Measurements from ENCODE around the gene EAPP.

Gene EAPP, protein sequence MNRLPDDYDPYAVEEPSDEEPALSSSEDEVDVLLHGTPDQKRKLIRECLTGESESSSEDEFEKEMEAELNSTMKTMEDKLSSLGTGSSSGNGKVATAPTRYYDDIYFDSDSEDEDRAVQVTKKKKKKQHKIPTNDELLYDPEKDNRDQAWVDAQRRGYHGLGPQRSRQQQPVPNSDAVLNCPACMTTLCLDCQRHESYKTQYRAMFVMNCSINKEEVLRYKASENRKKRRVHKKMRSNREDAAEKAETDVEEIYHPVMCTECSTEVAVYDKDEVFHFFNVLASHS

DNA sequence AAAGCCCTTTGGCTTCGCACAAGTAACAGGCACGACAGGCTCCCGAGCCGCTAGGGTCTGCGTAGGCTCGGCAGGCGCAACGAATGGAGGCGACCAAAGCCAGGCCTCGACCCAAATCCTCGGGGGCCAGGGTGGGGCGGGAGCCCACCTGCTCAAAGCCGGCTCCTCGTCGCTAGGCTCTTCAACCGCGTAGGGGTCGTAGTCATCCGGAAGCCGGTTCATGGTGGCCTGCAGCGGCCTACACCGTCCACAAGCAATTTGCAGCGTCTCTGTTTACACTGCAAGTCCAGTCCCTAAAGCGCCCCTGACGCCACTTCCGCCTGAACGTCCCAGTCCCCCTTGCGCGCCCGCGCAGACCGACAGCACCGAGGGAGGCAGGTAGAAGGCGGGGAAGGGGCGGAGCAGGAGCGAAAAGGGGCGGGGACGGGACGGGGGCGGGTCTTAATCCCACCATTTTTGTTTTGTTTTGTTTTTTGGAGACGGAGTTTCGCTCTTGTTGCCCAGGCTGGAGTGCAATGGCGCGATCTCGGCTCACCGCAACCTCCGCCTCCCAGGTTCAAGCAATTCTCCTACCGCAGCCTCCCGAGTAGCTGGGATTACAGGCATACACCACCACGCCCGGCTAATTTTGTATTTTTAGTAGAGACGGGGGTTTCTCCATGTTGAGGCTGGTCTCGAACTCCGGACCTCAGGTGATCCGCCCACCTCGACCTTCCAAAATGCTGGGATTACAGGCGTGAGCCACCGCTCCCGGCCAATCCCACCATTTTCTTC, at the start of gene EAPP:
TSS of gene EAPP (minus strand) at position 295 of the 774 bp plus-strand sequence. CDS start at position 222, 73 bp downstream.
- Mint-ChIP-seq H3K9me3 (no peaks in the 10 kb centered on the region), H3K4me1 (peaks cover 26% of the 10 kb centered on the region), H3K4me3 (peak within 1 kb of the TSS; percentile 99), H3K27ac (peak within 1 kb of the TSS; percentile 99), H3K27me3 (ENCODE audit: low read depth, poor library complexity) (no peaks in the 10 kb centered on the region), H3K36me3 (ENCODE audit: low read depth) (peaks cover 10% of the 10 kb centered on the region)
- TF ChIP-seq, protein P1, sequence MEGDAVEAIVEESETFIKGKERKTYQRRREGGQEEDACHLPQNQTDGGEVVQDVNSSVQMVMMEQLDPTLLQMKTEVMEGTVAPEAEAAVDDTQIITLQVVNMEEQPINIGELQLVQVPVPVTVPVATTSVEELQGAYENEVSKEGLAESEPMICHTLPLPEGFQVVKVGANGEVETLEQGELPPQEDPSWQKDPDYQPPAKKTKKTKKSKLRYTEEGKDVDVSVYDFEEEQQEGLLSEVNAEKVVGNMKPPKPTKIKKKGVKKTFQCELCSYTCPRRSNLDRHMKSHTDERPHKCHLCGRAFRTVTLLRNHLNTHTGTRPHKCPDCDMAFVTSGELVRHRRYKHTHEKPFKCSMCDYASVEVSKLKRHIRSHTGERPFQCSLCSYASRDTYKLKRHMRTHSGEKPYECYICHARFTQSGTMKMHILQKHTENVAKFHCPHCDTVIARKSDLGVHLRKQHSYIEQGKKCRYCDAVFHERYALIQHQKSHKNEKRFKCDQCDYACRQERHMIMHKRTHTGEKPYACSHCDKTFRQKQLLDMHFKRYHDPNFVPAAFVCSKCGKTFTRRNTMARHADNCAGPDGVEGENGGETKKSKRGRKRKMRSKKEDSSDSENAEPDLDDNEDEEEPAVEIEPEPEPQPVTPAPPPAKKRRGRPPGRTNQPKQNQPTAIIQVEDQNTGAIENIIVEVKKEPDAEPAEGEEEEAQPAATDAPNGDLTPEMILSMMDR (IDR thresholded peaks at IDR 0.05), result no peak
- peak; percentile 94 for DNase-seq

DNA sequence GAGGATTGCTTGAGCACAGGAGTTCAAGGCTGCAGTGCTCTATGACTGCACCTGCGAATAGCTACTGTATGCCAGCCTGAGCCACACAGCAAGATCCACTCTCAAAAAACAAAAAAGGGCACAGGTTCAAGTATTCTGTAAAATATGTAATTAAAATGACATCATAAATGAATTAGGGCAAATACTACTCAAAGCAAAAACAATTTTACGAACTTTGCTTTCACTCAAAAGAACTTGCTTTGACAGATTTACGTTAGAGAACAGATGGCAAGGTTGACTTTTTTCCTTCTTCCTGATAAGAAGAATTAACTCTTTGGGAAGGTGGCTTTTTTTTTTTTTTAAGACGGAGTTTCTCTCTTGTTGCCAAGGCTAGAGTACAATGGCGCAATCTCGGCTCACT, 44.0 kb upstream of the EAPP start:
- Mint-ChIP-seq H3K36me3 (ENCODE audit: low read depth) (peaks cover 81% of the 10 kb centered on the region), H3K27ac (no peak overlapping the region), H3K27me3 (ENCODE audit: low read depth, poor library complexity) (no peaks in the 10 kb centered on the region), H3K4me1 (no peaks in the 10 kb centered on the region), H3K4me3 (no peak overlapping the region), H3K9me3 (no peaks in the 10 kb centered on the region)
- DNase-seq, result no peak
- TF ChIP-seq, protein P1 (IDR thresholded peaks at IDR 0.05), result no peak

DNA sequence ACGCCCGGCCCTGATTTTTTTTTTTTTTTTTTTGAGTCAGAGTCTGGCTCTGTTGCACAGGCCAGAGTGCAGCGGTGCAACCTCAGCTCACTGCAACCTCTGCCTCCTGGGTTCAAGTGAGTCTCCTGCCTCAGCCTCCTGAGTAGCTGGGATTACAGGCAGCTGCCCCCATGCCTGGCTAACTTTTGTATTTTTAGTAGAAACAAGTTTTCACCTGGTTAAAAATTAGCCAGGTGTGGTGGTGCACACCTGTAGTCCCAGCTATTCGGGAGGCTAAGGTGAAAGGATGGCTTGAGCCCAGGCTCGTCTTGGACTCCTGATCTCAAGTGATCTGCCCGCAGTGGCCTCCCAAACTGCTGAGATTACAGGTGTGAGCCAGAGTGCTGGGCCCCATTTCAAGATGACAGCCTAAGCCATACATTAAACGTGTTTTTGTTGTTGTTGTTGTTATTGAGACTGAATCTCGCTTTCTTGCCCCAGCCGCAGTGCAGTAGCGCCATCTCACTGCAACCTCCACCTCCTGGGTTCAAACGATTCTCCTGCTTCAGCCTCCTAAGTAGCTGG, 42.7 kb upstream of the EAPP start:
- no peaks in the 10 kb centered on the region for H3K4me1 Mint-ChIP-seq
- H3K4me3 Mint-ChIP-seq, result no peak overlapping the region
- no peak for DNase-seq
- TF ChIP-seq, protein P1 (IDR thresholded peaks at IDR 0.05), result no peak
- no peaks in the 10 kb centered on the region for H3K9me3 Mint-ChIP-seq
- H3K27ac Mint-ChIP-seq, result no peak overlapping the region
- H3K36me3 Mint-ChIP-seq (ENCODE audit: low read depth), result peaks cover 76% of the 10 kb centered on the region
- H3K27me3 Mint-ChIP-seq (ENCODE audit: low read depth, poor library complexity), result no peaks in the 10 kb centered on the region

DNA sequence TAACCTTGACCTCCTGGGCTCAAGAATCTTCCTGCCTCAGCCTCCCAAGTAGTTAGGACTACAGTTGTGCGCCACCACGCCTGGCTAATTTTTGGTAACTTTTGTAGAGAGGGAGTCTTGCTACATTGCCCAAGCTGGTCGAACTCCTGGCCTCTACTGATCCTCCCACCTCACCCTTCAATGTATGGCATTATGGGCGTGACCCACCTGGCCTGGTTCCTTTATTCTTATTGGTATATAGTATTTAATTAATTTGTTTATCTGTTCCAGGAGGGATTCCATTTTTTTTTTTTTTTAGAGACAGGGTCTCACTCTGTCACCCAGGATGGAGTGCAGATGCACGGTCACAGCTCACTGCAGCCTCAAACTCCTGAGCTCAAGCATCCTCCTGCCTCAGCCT, 40.9 kb upstream of the EAPP start:
- Mint-ChIP-seq H3K4me3 (no peak overlapping the region), H3K36me3 (ENCODE audit: low read depth) (peaks cover 76% of the 10 kb centered on the region), H3K27ac (peak overlapping the region; percentile 84), H3K4me1 (no peaks in the 10 kb centered on the region), H3K27me3 (ENCODE audit: low read depth, poor library complexity) (no peaks in the 10 kb centered on the region), H3K9me3 (no peaks in the 10 kb centered on the region)
- TF ChIP-seq, protein P1 (IDR thresholded peaks at IDR 0.05), result no peak
- DNase-seq, result no peak

DNA sequence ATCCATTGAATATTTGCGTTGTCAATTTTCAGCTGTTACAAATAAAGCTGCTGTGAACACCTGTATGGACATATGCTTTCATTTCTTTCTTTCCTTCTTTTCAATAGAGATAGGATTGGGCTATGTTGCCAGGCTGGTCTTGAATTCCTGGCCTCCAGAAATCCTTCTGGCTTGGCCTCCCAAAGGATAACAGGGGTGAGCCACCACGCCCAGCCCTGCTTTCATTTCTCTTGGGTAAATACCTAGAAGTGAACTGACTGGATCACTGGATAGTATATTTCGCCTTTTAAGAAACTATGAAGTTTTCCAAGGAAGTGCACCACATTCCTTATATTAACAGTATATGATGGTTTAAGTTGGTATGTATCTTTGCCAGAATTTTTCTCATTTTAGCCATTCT, 32.3 kb upstream of the EAPP start:
- no peak for DNase-seq
- H3K27ac Mint-ChIP-seq, result no peak overlapping the region
- TF ChIP-seq, protein P1 (IDR thresholded peaks at IDR 0.05), result no peak
- H3K9me3 Mint-ChIP-seq, result no peaks in the 10 kb centered on the region
- H3K27me3 Mint-ChIP-seq (ENCODE audit: low read depth, poor library complexity), result no peaks in the 10 kb centered on the region
- peaks cover 55% of the 10 kb centered on the region for H3K36me3 Mint-ChIP-seq (ENCODE audit: low read depth)
- no peaks in the 10 kb centered on the region for H3K4me1 Mint-ChIP-seq
- H3K4me3 Mint-ChIP-seq, result no peak overlapping the region
